LNCaP clone FGC (cell line): ENCODE measurements around the gene HECTD4.

Experiments used
- DNase-seq: peaks from one replicate; pipeline ENCODE4 v3.0.0-alpha.2; 2011; ENCODE audit warnings: low read depth
- H3K4me3 ChIP-seq: 2 replicates; pipeline ENCODE4 v1.5.1; 2011; ENCODE audit warnings: mild to moderate bottlenecking, low read depth, low read length, control low read depth
- TF ChIP-seq, protein P1 (sequence below): IDR thresholded peaks from 2 replicates; pipeline ENCODE4 v1.5.1; 2012; ENCODE audit warnings: mild to moderate bottlenecking; ENCODE audit not compliant: control insufficient read depth, insufficient read depth; ENCODE audit errors: extremely low read depth

The HECTD4 gene

DNA sequence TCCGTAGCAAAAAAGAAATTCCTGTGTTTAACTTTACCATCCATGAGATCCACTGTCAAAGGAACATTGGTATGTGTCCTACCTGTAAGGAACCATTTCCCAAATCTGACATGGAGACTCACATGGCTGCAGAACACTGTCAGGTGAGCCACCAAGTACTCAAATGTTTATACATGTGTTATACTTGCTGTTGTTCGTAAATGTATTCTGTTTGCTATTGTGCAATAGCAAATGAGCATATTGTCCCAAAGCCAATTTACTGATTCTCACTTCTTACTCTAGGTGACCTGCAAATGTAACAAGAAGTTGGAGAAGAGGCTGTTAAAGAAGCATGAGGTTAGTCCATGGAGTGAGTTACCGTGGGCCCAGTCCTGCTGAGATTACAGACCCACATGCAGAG is 247.5 kb downstream of the HECTD4 start:
- DNase-seq: peak; percentile 80
- no peak overlapping the region for H3K4me3 ChIP-seq
- TF ChIP-seq, protein P1, sequence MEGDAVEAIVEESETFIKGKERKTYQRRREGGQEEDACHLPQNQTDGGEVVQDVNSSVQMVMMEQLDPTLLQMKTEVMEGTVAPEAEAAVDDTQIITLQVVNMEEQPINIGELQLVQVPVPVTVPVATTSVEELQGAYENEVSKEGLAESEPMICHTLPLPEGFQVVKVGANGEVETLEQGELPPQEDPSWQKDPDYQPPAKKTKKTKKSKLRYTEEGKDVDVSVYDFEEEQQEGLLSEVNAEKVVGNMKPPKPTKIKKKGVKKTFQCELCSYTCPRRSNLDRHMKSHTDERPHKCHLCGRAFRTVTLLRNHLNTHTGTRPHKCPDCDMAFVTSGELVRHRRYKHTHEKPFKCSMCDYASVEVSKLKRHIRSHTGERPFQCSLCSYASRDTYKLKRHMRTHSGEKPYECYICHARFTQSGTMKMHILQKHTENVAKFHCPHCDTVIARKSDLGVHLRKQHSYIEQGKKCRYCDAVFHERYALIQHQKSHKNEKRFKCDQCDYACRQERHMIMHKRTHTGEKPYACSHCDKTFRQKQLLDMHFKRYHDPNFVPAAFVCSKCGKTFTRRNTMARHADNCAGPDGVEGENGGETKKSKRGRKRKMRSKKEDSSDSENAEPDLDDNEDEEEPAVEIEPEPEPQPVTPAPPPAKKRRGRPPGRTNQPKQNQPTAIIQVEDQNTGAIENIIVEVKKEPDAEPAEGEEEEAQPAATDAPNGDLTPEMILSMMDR: no peak

- no peak for DNase-seq
- TF ChIP-seq, protein P1: no peak
- H3K4me3 ChIP-seq: no peak overlapping the region
Measured at GRCh38 chr12:112133418-112133817, 248.8 kb downstream of the HECTD4 start.

GRCh38 chr12:112131686-112132085 is 250.5 kb downstream of the HECTD4 start:
- DNase-seq: no peak
- no peak overlapping the region for H3K4me3 ChIP-seq

DNA sequence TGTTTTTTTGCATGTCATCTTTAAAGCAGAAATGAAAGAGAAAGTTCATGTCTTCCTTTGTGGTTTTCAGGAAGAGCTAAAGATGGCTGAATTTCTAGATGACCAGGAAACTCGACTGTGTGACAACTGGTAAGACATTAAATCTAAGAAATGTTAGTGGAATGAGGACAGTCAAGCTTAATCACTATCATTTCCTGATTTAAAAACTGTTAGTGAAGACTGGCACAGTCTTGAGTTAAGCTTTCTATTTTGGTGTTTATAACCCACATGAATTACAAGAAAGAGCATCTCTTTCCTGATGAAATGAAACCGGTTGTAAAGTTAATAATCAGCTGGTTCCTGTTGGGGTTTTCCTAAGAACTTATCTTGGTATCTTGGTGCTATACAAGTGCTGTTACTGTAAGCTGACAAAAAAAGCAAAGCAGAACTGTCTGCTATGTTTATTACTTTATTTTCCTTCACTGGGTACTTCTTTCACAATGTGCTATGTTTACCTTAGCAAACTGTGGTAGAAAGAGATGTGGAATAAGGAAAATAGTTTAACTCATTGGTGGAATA is 251.7 kb downstream of the HECTD4 start:
- TF ChIP-seq, protein P1: no peak
- no peak for DNase-seq
- H3K4me3 ChIP-seq: no peak overlapping the region; the same call in 1 of the 2 replicates

More at GRCh38 chr12:112131686-112132085, 250.5 kb downstream of the HECTD4 start:
- TF ChIP-seq, protein P1: no peak

DNA sequence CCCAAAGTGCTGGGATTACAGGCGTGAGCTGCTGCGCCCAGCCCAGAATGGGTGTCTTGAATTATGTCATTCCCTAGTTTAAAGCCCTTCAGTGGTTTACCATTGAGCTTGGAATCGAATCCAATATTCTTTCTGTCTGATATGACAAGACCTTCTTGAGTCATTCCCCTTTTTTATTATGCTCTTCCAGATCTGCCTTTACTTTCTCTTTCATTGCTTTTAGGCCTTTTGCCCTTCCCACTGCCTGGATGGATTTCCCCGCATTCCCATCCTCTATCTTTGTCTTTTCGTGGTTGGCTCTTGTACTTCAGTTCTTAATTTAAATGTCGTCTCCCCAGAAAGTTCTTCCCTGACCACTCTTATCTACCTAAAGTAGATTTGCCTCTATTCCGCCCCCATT is 255.3 kb downstream of the HECTD4 start:
- TF ChIP-seq, protein P1: no peak
- no peak overlapping the region for H3K4me3 ChIP-seq
- no peak for DNase-seq

GRCh38 chr12:112126000-112126438 is 256.2 kb downstream of the HECTD4 start:
- peak overlapping the region; percentile 98 for H3K4me3 ChIP-seq
- TF ChIP-seq, protein P1: no peak
- no peak for DNase-seq

DNA sequence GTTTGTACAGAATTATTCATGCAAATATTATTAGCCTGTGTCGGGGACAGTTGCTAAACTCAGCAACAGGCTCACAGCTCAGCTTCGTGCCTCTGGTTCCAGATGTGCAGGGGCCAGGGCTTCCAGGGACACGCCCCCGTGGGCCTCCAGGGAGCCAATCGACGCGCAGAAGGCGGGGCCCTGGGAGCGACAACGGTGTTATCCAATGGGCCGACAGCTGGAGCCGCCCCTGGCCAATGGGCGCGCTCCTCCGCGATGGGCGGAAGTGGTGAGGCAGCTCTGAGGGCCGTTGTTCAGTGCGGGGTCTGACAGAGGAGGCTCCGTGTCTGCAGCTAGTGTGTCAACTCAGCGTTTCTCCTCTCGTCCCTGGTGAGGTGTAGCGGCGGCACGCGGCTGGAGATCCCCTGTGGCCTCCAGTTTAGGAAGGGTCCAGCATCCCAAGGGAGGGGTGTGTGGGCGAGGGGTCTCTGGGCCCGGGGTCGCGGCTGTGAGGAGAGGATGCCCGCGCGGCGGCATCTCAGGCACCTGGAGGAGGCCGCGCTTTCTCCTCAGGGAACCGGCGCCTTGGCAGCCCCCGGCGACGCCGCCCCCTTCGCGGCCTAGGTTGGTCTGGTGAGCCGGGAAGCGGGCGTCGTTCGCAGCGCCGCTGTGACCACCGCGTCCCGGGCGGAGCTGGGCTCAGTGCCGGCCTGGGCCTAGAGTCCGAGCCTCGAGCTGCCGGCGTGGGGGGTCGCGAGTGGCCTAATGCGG is 256.8 kb downstream of the HECTD4 start, which contains the start of gene TRAFD1:
Gene TRAFD1, plus strand, starts transcription at position 311 of the 750 bp plus-strand sequence. CDS start 4,963 bp downstream, outside the sequence.
- TF ChIP-seq, protein P1: no peak
- DNase-seq: peak; percentile 77
- H3K4me3 ChIP-seq: peak within 1 kb of the TSS; percentile 98
